D341Med (cell line): ENCODE data around the gene STUM.

Experiments used
- DNase-seq: peaks from one replicate; pipeline ENCODE4 v3.0.0; 2012; ENCODE audit warnings: low spot score

The STUM gene

GRCh38 chr1:226640321-226641136 is 92.0 kb downstream of the STUM start:
- no peak for DNase-seq

GRCh38 chr1:226641671-226642231 is 93.2 kb downstream of the STUM start:
- no peak for DNase-seq

- DNase-seq = no peak
Measured at GRCh38 chr1:226642421-226642820, 93.9 kb downstream of the STUM start.

GRCh38 chr1:226643177-226643576 is 94.6 kb downstream of the STUM start:
- no peak for DNase-seq

- DNase-seq = no peak
Measured at GRCh38 chr1:226643611-226644540, 95.3 kb downstream of the STUM start.

- DNase-seq = no peak
Measured at GRCh38 chr1:226644541-226645176, 96.1 kb downstream of the STUM start.

GRCh38 chr1:226645279-226645976 is 96.9 kb downstream of the STUM start:
- no peak for DNase-seq

- DNase-seq = no peak
Measured at GRCh38 chr1:226646026-226646869, 97.7 kb downstream of the STUM start.

- no peak for DNase-seq
Measured at GRCh38 chr1:226646870-226647449, 98.4 kb downstream of the STUM start.

- no peak for DNase-seq
Measured at GRCh38 chr1:226647719-226648118, 99.2 kb downstream of the STUM start.

- DNase-seq = no peak
Measured at GRCh38 chr1:226648421-226648820, 99.9 kb downstream of the STUM start.

GRCh38 chr1:226649244-226649643 is 100.7 kb downstream of the STUM start:
- no peak for DNase-seq

GRCh38 chr1:226649780-226650179 is 101.2 kb downstream of the STUM start:
- peak; percentile 67 for DNase-seq

GRCh38 chr1:226650236-226650841 is 101.8 kb downstream of the STUM start:
- no peak for DNase-seq

- DNase-seq = no peak
Measured at GRCh38 chr1:226651041-226651731, 102.6 kb downstream of the STUM start.

- no peak for DNase-seq
Measured at GRCh38 chr1:226651732-226652105, 103.2 kb downstream of the STUM start.

GRCh38 chr1:226652613-226653012 is 104.0 kb downstream of the STUM start:
- no peak for DNase-seq

GRCh38 chr1:226653311-226653921 is 104.9 kb downstream of the STUM start:
- no peak for DNase-seq
